IPS-NIHi7 (cell line): ENCODE data around the gene RGS3.

Source experiments
- DNase-seq: peaks from one replicate; pipeline ENCODE4 v3.0.0; 2012; ENCODE audit warnings: mixed read lengths; ENCODE audit errors: extremely low spot score

RGS3 gene

DNA sequence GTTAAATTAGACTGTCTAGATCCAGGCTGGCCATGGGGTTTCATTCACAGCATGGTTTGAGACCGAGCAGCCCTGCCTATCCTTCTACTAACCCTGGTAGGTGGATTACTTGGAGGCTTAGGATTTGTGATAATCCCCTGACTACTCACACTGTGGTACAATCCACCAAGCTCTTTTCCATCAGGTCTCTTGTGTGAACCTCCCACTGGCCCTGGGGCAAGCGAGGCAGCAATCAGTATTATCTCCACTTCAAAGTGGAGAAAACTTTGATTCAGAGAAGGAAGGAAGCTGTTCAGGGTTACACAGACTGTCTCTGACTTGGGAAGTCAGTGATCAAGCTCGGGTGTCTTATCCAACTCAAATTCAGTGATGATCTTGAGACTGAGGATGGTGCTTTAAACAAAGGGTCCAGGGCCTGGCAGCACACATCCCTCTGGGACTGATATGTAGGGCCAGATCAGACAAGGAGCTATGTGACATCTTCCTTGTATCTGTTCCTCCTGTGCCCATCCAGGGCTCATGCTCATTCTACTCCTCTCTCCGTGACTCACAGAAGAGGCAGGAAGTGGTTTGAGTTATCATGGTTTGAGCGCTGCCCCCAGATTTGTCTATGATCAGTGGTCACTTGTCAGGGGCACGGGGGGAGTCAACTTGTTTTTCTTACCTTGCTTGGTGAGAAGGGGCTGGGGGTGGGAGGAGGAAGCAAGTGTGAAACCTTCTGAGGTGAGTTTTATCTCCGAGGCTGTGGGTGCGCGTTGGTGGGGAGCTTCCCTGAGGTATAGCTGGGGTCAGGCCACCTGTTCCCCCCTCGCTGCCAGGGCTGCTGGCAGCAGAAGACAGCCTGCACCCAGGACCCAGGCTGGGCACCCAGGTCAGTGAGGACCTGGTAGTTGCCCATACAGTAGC lies 48.6 kb downstream of the RGS3 start:
- no peak for DNase-seq

DNA sequence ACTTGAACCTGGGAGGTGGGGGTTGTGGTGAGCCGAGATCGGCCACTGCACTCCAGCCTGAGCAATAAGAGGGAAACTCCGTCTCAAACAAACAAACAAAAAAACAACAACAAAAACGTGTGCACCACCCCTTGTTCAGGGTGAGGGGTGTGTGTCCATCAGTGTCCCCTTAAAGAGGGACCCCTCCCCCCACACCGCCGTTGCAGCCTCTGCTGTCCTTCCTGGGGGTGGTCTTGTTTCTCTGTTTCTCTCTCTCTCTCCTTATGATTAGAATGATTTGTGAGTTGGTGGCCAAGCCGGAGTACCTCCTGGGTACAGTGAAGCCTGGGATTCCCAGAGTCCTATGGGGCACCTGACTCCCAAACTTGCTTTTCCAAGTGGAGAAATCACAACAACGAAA lies 49.6 kb downstream of the RGS3 start:
- no peak for DNase-seq

DNA sequence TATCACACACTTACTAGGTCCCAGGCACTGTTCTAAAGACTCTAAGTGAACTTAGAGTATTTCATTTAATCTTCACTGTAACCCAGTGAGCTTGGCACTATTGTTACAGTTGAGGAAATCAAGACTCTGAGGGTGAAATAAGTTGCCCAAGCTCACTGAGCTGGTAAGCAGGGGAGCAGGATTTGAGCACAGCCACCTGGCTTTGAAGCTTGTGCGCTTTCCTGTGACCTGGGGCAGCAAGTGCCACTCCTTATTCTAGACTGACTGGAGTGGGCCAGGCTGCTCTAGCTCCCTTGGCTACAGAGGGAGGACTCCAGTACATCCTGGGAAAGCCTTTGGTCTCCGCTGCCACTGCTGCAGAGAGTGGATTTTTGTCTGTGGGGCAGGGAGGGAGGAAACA lies 50.0 kb downstream of the RGS3 start:
- DNase-seq = no peak

GRCh38 chr9:113514061-113514460 lies 50.5 kb downstream of the RGS3 start:
- DNase-seq = no peak

- DNase-seq = no peak
Observed at GRCh38 chr9:113514748-113515147, 51.2 kb downstream of the RGS3 start.

- DNase-seq = no peak
Observed at GRCh38 chr9:113515862-113516261, 52.3 kb downstream of the RGS3 start.

DNA sequence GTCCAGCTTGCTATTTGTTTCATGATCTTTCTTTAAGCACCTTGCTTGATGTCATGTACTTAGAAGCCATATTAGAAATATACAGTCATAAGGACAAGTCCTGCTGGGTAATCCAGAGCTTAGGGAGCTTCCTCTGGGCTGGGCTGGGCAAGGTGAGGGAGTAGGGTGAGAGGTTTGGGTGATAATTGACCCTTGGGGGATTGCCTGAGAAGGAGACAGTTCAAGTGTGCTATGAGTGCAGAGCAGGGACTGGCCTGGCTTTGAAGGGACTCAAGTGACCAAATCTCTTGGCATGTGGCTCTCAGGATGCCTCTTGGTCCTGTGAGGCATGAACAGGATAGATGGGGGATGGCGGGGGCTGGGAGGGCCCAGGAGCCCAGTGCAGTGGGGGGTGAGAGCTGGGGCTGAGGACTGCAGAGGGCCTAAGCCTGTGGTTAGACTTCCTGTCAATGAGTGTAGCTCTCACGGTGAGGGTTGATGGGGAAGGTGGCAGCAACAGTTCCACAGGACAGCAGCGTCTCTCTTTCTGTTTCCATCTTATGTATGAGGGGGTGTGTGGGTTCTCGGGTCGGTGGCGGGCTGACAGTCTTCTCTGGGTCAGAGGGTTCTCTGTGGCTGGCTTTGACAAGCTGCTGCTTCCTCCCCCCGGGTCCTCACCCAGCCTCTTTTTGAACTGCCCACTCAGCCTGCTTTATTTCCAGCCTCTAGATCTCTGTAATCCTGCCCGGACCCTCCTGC lies 53.5 kb downstream of the RGS3 start:
- no peak for DNase-seq

DNA sequence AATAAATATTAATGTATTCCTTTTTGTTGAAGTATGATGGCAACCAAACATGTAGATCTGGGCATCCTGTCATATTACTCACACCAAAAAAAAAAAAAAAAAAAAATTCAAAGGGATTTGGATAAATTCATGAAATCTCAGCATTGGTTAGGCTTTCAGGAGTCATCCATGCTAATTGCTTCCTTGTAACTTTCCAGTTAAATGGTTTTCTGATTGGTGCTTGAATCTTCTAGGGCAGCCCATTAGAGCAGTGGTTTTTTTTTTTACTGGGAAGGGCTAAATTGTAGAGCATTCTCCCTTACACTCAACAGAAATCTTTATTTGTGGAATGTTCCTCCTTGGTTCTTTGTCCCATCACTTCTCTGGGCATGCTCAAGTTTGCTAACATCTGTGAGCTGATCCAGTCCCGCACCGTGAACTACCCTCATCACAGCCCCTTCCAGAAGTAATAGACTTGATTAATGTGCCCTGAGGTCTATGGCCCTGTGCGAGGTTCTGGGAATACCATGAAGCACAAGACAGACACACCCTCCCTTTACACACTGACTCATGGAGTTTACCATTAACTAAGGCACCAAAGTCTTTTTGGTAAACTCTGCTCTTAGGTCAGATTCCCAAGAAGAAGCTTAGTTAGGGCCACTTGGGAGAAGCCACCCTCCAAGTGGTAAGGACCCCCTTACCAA lies 56.0 kb downstream of the RGS3 start:
- no peak for DNase-seq

DNA sequence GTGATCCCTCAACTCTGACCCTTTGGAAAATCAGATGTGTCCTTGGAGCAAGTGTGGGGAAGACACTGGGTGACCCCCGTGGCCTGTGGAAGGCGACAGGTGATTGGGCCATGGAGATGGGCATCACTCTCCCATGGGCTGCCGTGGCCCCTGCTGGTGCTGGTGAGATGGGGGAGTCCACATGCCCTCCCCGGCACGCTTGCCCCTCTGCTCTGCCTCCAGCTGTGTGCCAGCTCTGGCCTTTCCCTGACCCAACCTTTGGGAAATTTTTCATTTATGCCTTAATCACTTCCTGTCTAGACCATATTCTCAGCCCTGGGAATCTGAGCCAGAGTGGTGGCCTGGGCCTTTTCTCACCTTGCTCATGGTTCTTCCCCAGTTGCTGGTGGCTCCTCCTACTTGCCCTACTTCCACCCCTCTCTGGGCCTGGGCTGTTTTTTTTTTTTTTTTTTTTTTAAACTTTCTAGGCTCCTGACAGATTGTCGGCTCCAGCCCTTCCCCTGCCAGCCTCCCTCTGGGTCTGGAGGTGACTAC lies 56.6 kb downstream of the RGS3 start:
- DNase-seq = no peak

GRCh38 chr9:113521693-113522255 lies 58.2 kb downstream of the RGS3 start:
- no peak for DNase-seq

- no peak for DNase-seq
Observed at GRCh38 chr9:113522419-113522818, 58.9 kb downstream of the RGS3 start.

DNA sequence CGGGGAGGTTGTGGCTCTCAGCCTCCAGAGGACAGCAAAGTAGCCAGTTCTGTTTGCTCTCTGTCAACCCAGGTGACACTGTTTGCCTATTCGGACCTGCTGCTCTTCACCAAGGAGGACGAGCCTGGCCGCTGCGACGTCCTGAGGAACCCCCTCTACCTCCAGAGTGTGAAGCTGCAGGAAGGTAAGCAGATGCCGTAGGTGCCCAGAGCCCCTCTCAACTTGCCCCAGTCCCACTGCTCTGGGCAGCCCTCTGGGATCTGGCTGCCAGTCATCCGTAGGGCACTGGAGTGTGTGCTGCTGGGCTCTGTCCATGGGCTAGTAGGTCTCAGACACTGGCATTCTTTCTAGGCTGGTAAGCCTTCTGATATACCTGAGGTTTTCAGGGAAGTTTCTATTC lies 59.3 kb downstream of the RGS3 start:
- DNase-seq = no peak

- DNase-seq = no peak
Observed at GRCh38 chr9:113523421-113524141, 60.1 kb downstream of the RGS3 start.

GRCh38 chr9:113524468-113524867 lies 60.9 kb downstream of the RGS3 start:
- no peak for DNase-seq

GRCh38 chr9:113525205-113525604 lies 61.7 kb downstream of the RGS3 start:
- no peak for DNase-seq

DNA sequence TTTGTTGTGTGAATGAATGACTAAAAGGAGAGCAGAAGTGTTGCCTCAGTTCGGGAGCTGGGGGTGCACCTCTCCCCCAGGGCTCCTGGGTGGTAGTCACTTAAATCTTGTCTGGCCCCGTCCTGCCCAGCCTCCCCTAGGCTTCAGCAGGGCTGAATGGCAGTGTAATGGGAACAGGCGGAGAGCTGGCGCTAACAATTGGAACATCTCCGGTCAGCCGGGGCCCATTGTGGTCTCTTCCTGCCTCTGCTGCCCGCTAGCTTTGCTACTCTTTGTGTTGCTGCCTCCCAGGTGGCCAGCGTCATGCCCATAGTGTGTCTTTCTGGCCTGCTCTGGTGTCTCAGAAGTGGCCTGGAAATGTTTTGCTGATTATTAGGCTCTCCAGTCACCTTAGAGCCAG lies 62.3 kb downstream of the RGS3 start:
- no peak for DNase-seq

DNA sequence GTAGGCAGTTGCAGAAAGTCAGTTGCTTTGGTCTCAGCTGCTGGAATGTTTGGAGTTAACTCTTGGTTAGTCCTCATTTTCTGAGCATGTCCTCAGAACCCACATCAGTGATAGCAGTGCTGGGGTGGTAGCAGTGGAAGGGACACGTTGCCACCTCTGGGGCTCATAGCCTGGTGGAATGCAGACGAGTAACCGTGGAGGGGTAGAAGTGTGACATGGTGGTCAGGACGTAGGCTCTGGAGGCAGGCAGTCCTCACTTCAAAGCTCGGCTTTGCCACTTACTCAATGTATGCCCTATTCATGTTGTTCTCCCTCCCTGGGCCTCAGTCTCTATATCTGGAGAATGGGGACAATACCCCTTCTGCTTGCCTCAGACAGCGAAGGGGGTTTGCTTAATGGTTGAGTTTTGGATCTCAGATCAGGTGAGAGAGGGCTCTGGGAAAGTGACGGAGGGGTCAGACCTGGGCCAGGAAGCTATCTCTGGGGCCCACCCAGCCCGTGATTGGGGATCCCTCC lies 62.8 kb downstream of the RGS3 start:
- DNase-seq = no peak

DNA sequence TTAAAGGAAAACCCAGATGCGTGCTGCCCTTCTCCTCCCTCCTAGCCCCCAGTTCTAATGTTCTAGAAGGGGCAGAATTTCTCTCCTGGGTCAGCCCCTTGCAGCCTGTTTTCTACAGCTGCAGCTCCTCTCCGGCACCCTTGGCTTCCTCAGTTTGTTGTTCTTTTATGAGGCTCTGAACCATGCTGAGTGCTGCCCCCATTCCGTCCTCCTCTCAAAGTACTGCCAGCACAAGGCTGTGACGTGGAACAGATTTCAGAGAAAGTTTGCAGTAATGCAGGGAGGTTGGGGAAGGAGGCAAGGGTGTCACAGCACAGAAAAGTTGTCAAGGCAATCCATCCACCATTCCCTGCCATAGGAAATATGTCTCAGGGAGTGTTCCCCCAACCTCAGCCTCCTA lies 63.3 kb downstream of the RGS3 start:
- DNase-seq = no peak

- DNase-seq = no peak
Observed at GRCh38 chr9:113528088-113528487, 64.6 kb downstream of the RGS3 start.

DNA sequence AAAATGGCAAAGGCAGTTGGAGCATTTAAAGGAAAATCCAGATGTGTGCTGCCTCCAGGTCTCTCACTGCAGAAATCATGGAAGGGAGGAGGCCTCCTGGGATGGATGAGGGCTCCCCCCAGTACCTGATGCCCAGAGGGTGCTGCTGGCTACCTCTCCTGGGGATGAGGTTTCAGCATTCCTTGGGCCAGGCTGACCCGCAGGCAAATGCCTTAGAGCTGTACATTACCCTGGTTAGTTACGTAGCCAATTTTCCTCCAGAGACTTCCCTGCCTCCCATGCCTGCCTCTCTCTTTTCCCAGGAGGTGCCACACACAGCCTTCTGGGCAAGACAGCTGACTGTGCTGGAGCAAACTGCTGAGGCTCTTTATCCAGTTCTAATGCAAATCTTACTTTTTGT lies 65.3 kb downstream of the RGS3 start:
- DNase-seq = no peak
